Limb (tissue), 2 donors: ENCODE measurements around the gene LAMA3.

Experiments used
- DNase-seq, 2 donors: peaks; one replicate each; pipeline ENCODE4 v3.0.0-alpha.2; 2016; ENCODE audit errors: extremely low spot score in 2 of 2

Gene LAMA3

GRCh38 chr18:23992089-23992940 is 303.1 kb downstream of the LAMA3 start:
- no peak for DNase-seq

GRCh38 chr18:23992941-23993280 is 303.7 kb downstream of the LAMA3 start:
- no peak for DNase-seq

- DNase-seq: peak; percentile 24 to 47
Observed at GRCh38 chr18:23994361-23994902, 305.2 kb downstream of the LAMA3 start.

DNA sequence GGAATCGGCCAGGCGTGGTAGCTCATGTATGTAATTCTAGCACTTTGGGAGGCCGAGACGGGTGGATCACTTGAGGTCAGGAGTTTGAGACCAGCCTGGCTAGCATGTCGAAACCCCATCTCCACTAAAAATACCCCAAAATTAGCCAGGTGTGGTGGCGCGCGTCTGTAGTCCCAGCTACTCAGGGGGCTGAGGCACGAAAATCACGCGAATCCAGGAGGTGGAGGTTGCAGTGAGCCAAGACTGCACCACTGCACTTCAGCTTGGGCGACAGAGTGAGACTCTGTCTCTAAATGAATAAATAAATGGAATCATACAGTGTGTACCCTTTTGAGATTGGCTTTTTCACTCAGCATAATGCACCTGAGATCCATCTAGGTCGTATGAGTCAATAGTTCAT is 305.9 kb downstream of the LAMA3 start:
- DNase-seq: no peak

GRCh38 chr18:23998018-23998417 is 308.8 kb downstream of the LAMA3 start:
- no peak for DNase-seq

DNA sequence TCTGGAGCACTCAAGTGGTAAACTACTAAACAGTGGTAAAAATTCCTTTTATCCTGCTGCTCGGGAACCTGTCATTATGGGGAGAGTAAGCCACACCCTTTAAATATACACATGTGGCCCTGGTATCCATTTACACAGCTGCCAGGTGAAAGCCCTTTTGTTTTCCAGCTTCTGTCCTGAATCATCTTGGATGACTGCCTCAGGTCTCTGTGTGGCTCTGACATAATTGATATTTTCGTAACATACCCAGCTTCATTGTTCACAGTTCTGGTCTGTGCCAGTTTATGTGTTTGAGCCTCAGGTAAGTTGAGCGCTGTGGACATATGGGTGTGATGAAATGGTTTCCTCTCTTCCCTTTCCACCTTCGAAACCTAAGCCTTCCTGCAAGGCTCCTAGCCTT is 309.6 kb downstream of the LAMA3 start:
- DNase-seq: no peak

- no peak for DNase-seq
Observed at GRCh38 chr18:24000613-24001490, 311.6 kb downstream of the LAMA3 start.

DNA sequence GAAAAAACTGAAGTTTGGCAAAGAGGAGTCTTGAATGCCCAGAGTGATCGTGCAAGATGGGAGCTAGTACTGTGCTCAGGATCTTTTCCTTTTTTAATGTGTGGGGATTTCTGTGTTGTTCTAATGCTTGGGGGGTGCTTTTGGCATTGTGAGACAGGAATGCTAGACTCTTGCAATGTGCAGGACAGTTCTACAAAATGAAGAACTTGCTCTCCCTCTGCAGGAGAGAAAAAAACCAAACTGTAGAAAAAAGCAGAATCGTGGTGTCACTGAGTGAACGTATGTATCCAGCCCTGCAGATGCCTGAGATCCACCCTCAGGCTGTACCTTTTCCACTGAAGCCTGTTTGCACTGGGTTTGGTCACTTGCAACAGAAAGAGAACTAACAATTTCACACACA is 313.2 kb downstream of the LAMA3 start:
- DNase-seq: no peak

GRCh38 chr18:24003288-24003687 is 314.0 kb downstream of the LAMA3 start:
- no peak for DNase-seq

DNA sequence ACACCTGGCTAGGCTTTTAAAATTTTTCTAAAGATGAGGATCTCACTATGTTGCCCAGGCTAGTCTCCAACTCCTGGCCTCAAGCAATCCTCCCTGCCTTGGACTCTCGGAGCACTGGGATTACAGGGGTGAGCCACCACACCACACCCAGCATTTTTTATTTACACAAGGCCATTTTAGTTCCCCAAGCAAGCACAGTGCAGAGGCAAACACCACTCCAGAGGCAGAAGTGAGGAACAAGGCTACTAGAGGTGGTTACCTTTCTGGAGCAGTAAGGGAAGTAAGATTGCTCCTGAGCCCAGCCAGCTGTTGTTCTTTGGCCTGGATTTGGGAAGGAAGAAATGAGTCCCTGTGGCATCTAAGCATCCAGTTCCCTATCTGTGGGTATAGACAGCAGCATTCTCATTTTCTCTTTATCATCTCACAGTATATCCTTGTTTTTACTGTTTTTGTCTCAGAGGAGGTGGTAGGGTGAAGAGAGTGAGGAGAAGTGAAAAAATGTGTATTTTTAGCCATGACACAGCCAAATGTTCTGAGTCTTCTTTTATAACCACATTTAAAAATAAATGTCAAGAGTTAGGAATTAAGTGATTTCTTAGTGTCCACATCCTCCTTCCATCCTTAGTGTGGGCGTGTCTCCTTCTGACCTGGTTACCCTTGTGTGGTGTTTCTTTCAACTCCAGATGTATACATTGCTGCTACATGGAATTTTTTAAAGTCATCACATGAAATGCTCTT is 314.8 kb downstream of the LAMA3 start:
- DNase-seq: no peak
